COLO668 (cell line): ENCODE data around the gene VAV2.

Experiments
- DNase-seq: peaks from one replicate; lab custom pipeline; 2025; ENCODE audit not compliant: unreplicated experiment; lab: John Stamatoyannopoulos, UW

Gene VAV2

GRCh38 chr9:133717113-133718031 is 274.8 kb downstream of the VAV2 start:
- no peak for DNase-seq

GRCh38 chr9:133716564-133717112 is 275.5 kb downstream of the VAV2 start:
- no peak for DNase-seq

- DNase-seq: peak; percentile 26
Observed at GRCh38 chr9:133715866-133716563, 276.1 kb downstream of the VAV2 start.

- no peak for DNase-seq
Observed at GRCh38 chr9:133715295-133715865, 276.7 kb downstream of the VAV2 start.

GRCh38 chr9:133714606-133715294 is 277.4 kb downstream of the VAV2 start:
- no peak for DNase-seq

- no peak for DNase-seq
Observed at GRCh38 chr9:133713960-133714495, 278.1 kb downstream of the VAV2 start.

GRCh38 chr9:133713150-133713959 is 278.8 kb downstream of the VAV2 start:
- no peak for DNase-seq

GRCh38 chr9:133712221-133713100 is 279.7 kb downstream of the VAV2 start:
- no peak for DNase-seq
